B cell (primary cell): ENCODE results near the gene TTLL6. TPM values are rescaled to one million over a fixed set of nuclear protein-coding genes. Genes with fewer than 3 reads are reported as not detected.

Experiments
- ATAC-seq: fragments of 200-7000 bp; cut with Tn5 transposase; one replicate; pipeline ENCODE4 v1.10.0; 2021; ENCODE audit warnings: low read depth, mild to moderate bottlenecking, moderate number of reproducible peaks, moderate library complexity
- CTCF ChIA-PET: fragments of 350-600 bp; sonication (Branson Sonifier 250); formaldehyde crosslinking; loops from one replicate; lab custom pipeline; 2021; ENCODE audit warnings: antibody characterized with exemption, inconsistent platforms; lab: Charles Lee
- POLR2A ChIA-PET: fragments of 350-600 bp; sonication (Branson Sonifier 250); formaldehyde crosslinking; loops from one replicate; lab custom pipeline; 2021; ENCODE audit warnings: antibody characterized with exemption; lab: Charles Lee
- DNase-seq: peaks from one replicate; pipeline ENCODE4 v3.0.0; 2013
- H2AFZ ChIP-seq: 2 replicates; pipeline ENCODE4 v1.6.1; 2012; ENCODE audit warnings: mild to moderate bottlenecking, low read depth, low read length; ENCODE audit not compliant: insufficient read depth, poor library complexity, severe bottlenecking
- H3K27ac ChIP-seq, 2 donors: 1 replicate in 1 of 2; 2 replicates in 1 of 2; pipeline ENCODE4 v1.5.1; 2012 to 2013; ENCODE audit warnings: low read length in 2 of 2, mild to moderate bottlenecking in 2 of 2, moderate library complexity in 1 of 2
- H3K27me3 ChIP-seq, 4 experiments: fragments of 200-600 bp in 1 of 4; sonication (generic) in 1 of 4; replicated peaks in 1 of 4; 1 replicate in 2 of 4; 2 replicates in 2 of 4; pipeline versions ENCODE4 v1.6.1 to v1.7.0; 2013 to 2016; ENCODE audit warnings: low read length in 3 of 4, mild to moderate bottlenecking in 2 of 4, mixed read lengths in 1 of 4, moderate library complexity in 1 of 4; ENCODE audit not compliant: insufficient read depth in 4 of 4, control insufficient read depth in 3 of 4; ENCODE audit errors: control extremely low read depth in 1 of 4
- H3K36me3 ChIP-seq, 2 experiments: replicated peaks in 1 of 2; 1 replicate in 1 of 2; 2 replicates in 1 of 2; pipeline versions ENCODE4 v1.6.1 to v1.7.1; 2013; ENCODE audit warnings: low read length in 1 of 2; ENCODE audit not compliant: insufficient read depth in 2 of 2, control insufficient read depth in 1 of 2; ENCODE audit errors: control extremely low read depth in 1 of 2, extremely low read depth in 1 of 2
- H3K4me1 ChIP-seq, 2 donors: fragments of 200-600 bp in 1 of 2; sonication (generic) in 1 of 2; 1 replicate in 1 of 2; 2 replicates in 1 of 2; pipeline versions ENCODE4 v1.5.1 to v1.6.1; 2013 to 2017; ENCODE audit warnings: low read length in 2 of 2; ENCODE audit not compliant: control insufficient read depth in 2 of 2, insufficient read depth in 2 of 2
- H3K4me2 ChIP-seq: replicated peaks from 2 replicates; pipeline ENCODE3; 2012; ENCODE audit warnings: mild to moderate bottlenecking, low read depth, low read length; ENCODE audit not compliant: poor library complexity, severe bottlenecking
- H3K4me3 ChIP-seq, 5 experiments: fragments of 200-600 bp in 1 of 5; sonication (generic) in 1 of 5; 1 replicate in 3 of 5; 2 replicates in 2 of 5; pipeline versions ENCODE4 v1.5.1 to v1.7.0; 2011 to 2016; ENCODE audit warnings: low read length in 4 of 5, mild to moderate bottlenecking in 4 of 5, low read depth in 2 of 5, control low read depth in 1 of 5, moderate library complexity in 1 of 5; ENCODE audit not compliant: insufficient read depth in 1 of 5; ENCODE audit errors: control extremely low read depth in 1 of 5, extremely low read depth in 1 of 5
- H3K79me2 ChIP-seq: fragments of 200-600 bp; sonication (generic); one replicate; pipeline ENCODE4 v1.6.0; 2016; ENCODE audit warnings: low read length; ENCODE audit not compliant: control insufficient read depth, insufficient read depth
- H3K9ac ChIP-seq: fragments of 200-600 bp; sonication (generic); 2 replicates; pipeline ENCODE4 v1.6.1; 2017; ENCODE audit warnings: mild to moderate bottlenecking, low read length, moderate library complexity
- H3K9me3 ChIP-seq, 3 donors: one replicate each; pipeline versions ENCODE4 v1.6.1 to v1.7.1; 2013; ENCODE audit warnings: low read length in 2 of 3; ENCODE audit not compliant: control insufficient read depth in 2 of 3, insufficient read depth in 1 of 3; ENCODE audit errors: control extremely low read depth in 1 of 3
- H4K20me1 ChIP-seq: 2 replicates; pipeline ENCODE4 v1.6.0; 2012; ENCODE audit warnings: mild to moderate bottlenecking, low read length; ENCODE audit not compliant: insufficient read depth, control insufficient read depth, poor library complexity, severe bottlenecking
- H3K27ac Mint-ChIP-seq: one replicate; pipeline ENCODE4 v1.8.0; 2021; ENCODE audit warnings: mixed read lengths
- H3K27me3 Mint-ChIP-seq: one replicate; pipeline ENCODE4 v1.8.0; 2021; ENCODE audit warnings: mixed read lengths
- H3K4me1 Mint-ChIP-seq: one replicate; pipeline ENCODE4 v1.8.0; 2021; ENCODE audit warnings: mixed read lengths
- H3K4me3 Mint-ChIP-seq: one replicate; pipeline ENCODE4 v1.8.0; 2021; ENCODE audit warnings: mixed read lengths
- H3K9me3 Mint-ChIP-seq: one replicate; pipeline ENCODE4 v1.8.0; 2022; ENCODE audit warnings: mixed read lengths; ENCODE audit not compliant: insufficient read depth
- EZH2 ChIP-seq: IDR thresholded peaks from 2 replicates; pipeline ENCODE4 v1.6.1; 2012; ENCODE audit warnings: borderline replicate concordance, low read depth, mild to moderate bottlenecking, moderate library complexity, low read length; ENCODE audit not compliant: insufficient read depth, poor library complexity, severe bottlenecking
- WGBS: methylation state at CpG from one replicate; pipeline ENCODE4 v1.1.5; 2013; ENCODE audit warnings: missing lambda C conversion rate; ENCODE audit not compliant: insufficient coverage; 5-methylcytosine and 5-hydroxymethylcytosine counted together
- intact Hi-C: fragments of 100-400 bp; cut with micrococcal nuclease; formaldehyde crosslinking; loops from one replicate; pipeline ENCODE4 v1.10.0; 2022
- polyA plus RNA-seq: library from polyadenylated mRNA; depleted of rRNA; stranded (reverse); fragments of >200 nt; gene quantifications from 2 replicates; pipeline ENCODE4 v1.2.3, GENCODE V29; 2012
- total RNA-seq, 2 donors: library from RNA; stranded (reverse); fragments of 120-200 nt in 1 of 2; gene quantifications; 1 replicate in 1 of 2; 2 replicates in 1 of 2; pipeline versions ENCODE4 v1.2.3 to v1.2.4, GENCODE V29; 2013 to 2022
- TF ChIP-seq, protein P1 (sequence below): fragments of 200-600 bp; IDR thresholded peaks from one replicate; pipeline ENCODE4 v1.8.0; 2022; ENCODE audit warnings: antibody characterized with exemption, mild to moderate bottlenecking

The TTLL6 gene
- total and polyA plus RNA-seq, 2 donors (not counting 1 experiment from before 2014, with no cell fraction given), result not detected

DNA sequence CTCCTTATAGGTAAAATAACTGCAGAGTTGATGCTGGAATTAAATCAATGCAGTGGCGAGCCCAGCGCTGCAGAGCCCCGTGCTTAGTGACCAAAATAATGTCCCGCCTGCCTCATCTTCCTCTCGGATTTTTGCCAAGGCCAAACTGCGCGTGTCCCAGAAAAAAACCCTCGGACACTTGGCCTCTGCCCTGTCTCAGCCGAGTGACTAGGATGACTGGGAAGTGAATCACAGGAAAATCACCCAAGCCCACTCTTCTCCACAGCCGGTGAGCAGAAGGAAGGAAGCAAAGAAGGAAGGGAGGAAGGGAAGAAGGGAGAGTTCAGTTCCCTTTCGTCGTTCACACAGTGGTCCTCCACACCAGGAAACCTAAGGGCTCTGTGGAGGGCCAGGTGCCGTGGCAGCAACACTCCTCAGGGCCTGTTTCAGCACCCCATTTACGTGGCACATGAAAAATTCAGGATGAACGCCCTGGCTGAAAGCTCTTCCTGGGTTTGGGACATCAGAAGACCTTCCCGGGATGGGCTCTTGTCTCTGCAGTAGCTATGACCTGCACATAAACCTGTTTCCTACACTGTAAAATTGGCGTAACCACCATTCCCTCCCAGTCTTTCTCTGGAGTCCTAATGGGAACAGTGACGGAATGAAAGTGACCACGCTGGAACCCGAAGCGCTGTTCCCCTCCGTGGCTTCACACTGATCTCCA is 63.1 kb downstream of the TTLL6 start:
- ChIA-PET CTCF (interaction anchor here (2.1 to 2.4 kb wide), 2 partner anchors 30 to 36 kb away, joined by 6 to 9 read pairs; no protein-coding TSS in a partner anchor), POLR2A (no interaction called here)
- ATAC-seq (no peak), DNase-seq (peak; percentile 42)
- Histone ChIP-seq H4K20me1 (no peaks in the 10 kb centered on the region), H2AFZ (no peak overlapping the region), H3K79me2 (no peaks in the 10 kb centered on the region), H3K4me2 (peak overlapping the region; percentile 49), H3K27me3 (peaks cover 0 to 85% (median 75%) of the 10 kb centered on the region in 4 experiments), H3K4me1 (peaks cover 15 to 49% of the 10 kb centered on the region in 2 donors), H3K36me3 (no peaks in the 10 kb centered on the region), H3K27ac (no peak overlapping the region), H3K9ac (no peak overlapping the region), H3K9me3 (peaks cover 0 to 43% (median 6%) of the 10 kb centered on the region in 3 donors), H3K4me3 (no peak overlapping the region)
- WGBS, result 16% methylated on average over 19 of the region's 22 CpGs
- H3K27me3 Mint-ChIP-seq, result peaks cover 77% of the 10 kb centered on the region
- no peak overlapping the region for H3K27ac Mint-ChIP-seq
- H3K4me1 Mint-ChIP-seq, result peaks cover 21% of the 10 kb centered on the region
- intact Hi-C loops, result no loop called here
- H3K9me3 Mint-ChIP-seq, result no peaks in the 10 kb centered on the region
- H3K4me3 Mint-ChIP-seq, result no peak overlapping the region
- TF ChIP-seq EZH2, result no peak
- TF ChIP-seq, protein P1, sequence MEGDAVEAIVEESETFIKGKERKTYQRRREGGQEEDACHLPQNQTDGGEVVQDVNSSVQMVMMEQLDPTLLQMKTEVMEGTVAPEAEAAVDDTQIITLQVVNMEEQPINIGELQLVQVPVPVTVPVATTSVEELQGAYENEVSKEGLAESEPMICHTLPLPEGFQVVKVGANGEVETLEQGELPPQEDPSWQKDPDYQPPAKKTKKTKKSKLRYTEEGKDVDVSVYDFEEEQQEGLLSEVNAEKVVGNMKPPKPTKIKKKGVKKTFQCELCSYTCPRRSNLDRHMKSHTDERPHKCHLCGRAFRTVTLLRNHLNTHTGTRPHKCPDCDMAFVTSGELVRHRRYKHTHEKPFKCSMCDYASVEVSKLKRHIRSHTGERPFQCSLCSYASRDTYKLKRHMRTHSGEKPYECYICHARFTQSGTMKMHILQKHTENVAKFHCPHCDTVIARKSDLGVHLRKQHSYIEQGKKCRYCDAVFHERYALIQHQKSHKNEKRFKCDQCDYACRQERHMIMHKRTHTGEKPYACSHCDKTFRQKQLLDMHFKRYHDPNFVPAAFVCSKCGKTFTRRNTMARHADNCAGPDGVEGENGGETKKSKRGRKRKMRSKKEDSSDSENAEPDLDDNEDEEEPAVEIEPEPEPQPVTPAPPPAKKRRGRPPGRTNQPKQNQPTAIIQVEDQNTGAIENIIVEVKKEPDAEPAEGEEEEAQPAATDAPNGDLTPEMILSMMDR, result no peak
